ENCODE measurements around the gene PIBF1. TPM values are rescaled to one million over a fixed set of nuclear protein-coding genes. Genes with fewer than 3 reads are reported as not detected.

PIBF1 gene
- total RNA-seq, 2 donors from 2014 or later, result 19.9 to 24.9 TPM

- H3K27me3 ChIP-seq (replicated peaks; ENCODE audit: insufficient read depth), result no peaks in the 10 kb centered on the region
- intact Hi-C loops (cut with DNase I), result no loop called here
- no peaks in the 10 kb centered on the region for H3K9me3 ChIP-seq
- no peaks in the 10 kb centered on the region for H3K4me1 ChIP-seq (replicated peaks)
- H3K36me3 ChIP-seq, result no peaks in the 10 kb centered on the region
- DNase-seq (ENCODE audit: low spot score), result no peak
- TF ChIP-seq POLR2A (IDR thresholded peaks at IDR 0.05) (no peak), CTCF (IDR thresholded peaks at IDR 0.05) (no peak), POLR2AphosphoS5 (IDR thresholded peaks at IDR 0.05) (no peak)
- H3K4me3 ChIP-seq, result no peak overlapping the region
- no peak overlapping the region for H3K27ac ChIP-seq
- 82% methylated on average over 2 of the region's 2 CpGs for WGBS
These were observed 102.2 kb downstream of the PIBF1 start for GRCh38 chr13:72884101-72884500.

- H3K4me1 ChIP-seq (replicated peaks), result no peaks in the 10 kb centered on the region
- no peaks in the 10 kb centered on the region for H3K9me3 ChIP-seq
- WGBS, result 55% methylated on average over 5 of the region's 5 CpGs
- no peaks in the 10 kb centered on the region for H3K36me3 ChIP-seq
- intact Hi-C loops (cut with DNase I), result no loop called here
- H3K4me3 ChIP-seq, result no peak overlapping the region
- TF ChIP-seq POLR2AphosphoS5 (IDR thresholded peaks at IDR 0.05) (no peak), CTCF (IDR thresholded peaks at IDR 0.05) (no peak)
- no peak overlapping the region for H3K27ac ChIP-seq
- no peak for DNase-seq (ENCODE audit: low spot score)
- H3K27me3 ChIP-seq (replicated peaks; ENCODE audit: insufficient read depth), result no peaks in the 10 kb centered on the region
These were observed 104.5 kb downstream of the PIBF1 start for GRCh38 chr13:72886272-72887067.

- intact Hi-C loops (cut with DNase I), result no loop called here
- Histone ChIP-seq H3K27me3 (replicated peaks; ENCODE audit: insufficient read depth) (no peaks in the 10 kb centered on the region), H3K36me3 (no peaks in the 10 kb centered on the region), H3K27ac (no peak overlapping the region), H3K9me3 (no peaks in the 10 kb centered on the region), H3K4me3 (no peak overlapping the region), H3K4me1 (replicated peaks) (no peaks in the 10 kb centered on the region)
- 95% methylated on average over 1 of the region's 1 CpG for WGBS
- no peak for DNase-seq (ENCODE audit: low spot score)
- TF ChIP-seq POLR2A (IDR thresholded peaks at IDR 0.05), result no peak
These were observed 107.6 kb downstream of the PIBF1 start for GRCh38 chr13:72889495-72889894.

- Histone ChIP-seq H3K4me1 (replicated peaks) (no peaks in the 10 kb centered on the region), H3K27ac (no peak overlapping the region), H3K36me3 (no peaks in the 10 kb centered on the region), H3K4me3 (no peak overlapping the region), H3K9me3 (no peaks in the 10 kb centered on the region), H3K27me3 (replicated peaks; ENCODE audit: insufficient read depth) (no peaks in the 10 kb centered on the region)
- TF ChIP-seq POLR2AphosphoS5 (IDR thresholded peaks at IDR 0.05) (no peak), CTCF (IDR thresholded peaks at IDR 0.05) (no peak), POLR2A (IDR thresholded peaks at IDR 0.05) (no peak)
- no peak for DNase-seq (ENCODE audit: low spot score)
- intact Hi-C loops (cut with DNase I), result no loop called here
- WGBS, result 56% methylated on average over 2 of the region's 2 CpGs
These were observed 108.6 kb downstream of the PIBF1 start for GRCh38 chr13:72890546-72890945.

GRCh38 chr13:72891423-72891822 is 109.5 kb downstream of the PIBF1 start:
- H3K4me3 ChIP-seq, result no peak overlapping the region
- DNase-seq (ENCODE audit: low spot score), result no peak
- H3K9me3 ChIP-seq, result no peaks in the 10 kb centered on the region
- no peaks in the 10 kb centered on the region for H3K27me3 ChIP-seq (replicated peaks; ENCODE audit: insufficient read depth)
- no peaks in the 10 kb centered on the region for H3K36me3 ChIP-seq
- intact Hi-C loops (cut with DNase I), result no loop called here
- no peaks in the 10 kb centered on the region for H3K4me1 ChIP-seq (replicated peaks)
- TF ChIP-seq POLR2A (IDR thresholded peaks at IDR 0.05) (no peak), POLR2AphosphoS5 (IDR thresholded peaks at IDR 0.05) (no peak), CTCF (IDR thresholded peaks at IDR 0.05) (no peak)
- WGBS, result 97% methylated on average over 3 of the region's 3 CpGs
- no peak overlapping the region for H3K27ac ChIP-seq
